ENCODE results near the gene FOCAD. TPM values are rescaled to one million over a fixed set of nuclear protein-coding genes. Genes with fewer than 3 reads are reported as not detected.

FOCAD gene
- total RNA-seq, result 25.5 TPM
- long read RNA-seq, full-length matches to known transcripts, result 3 of 101 reads
- long read RNA-seq, partial matches to known transcripts, result 81 of 101 reads
- long read RNA-seq, other reads (novel, unspliced or antisense), result 17 of 101 reads

GRCh38 chr9:20684035-20684874 lies at the start of gene FOCAD:
FOCAD (plus strand) TSS chr9:20684259; CDS start chr9:20715354, 31,095 bp downstream.
- intact Hi-C loops (cut with DNase I), result no loop called here
- ATAC-seq, result peak; percentile 99

GRCh38 chr9:20634895-20635294 lies 49.2 kb upstream of the FOCAD start:
- Histone ChIP-seq H3K27ac (no peak overlapping the region), H3K9me3 (no peaks in the 10 kb centered on the region), H3K27me3 (no peaks in the 10 kb centered on the region), H3K36me3 (no peaks in the 10 kb centered on the region), H3K4me1 (no peaks in the 10 kb centered on the region), H3K4me3 (no peak overlapping the region)
- intact Hi-C loops (cut with DNase I), result no loop called here
- no peak for ATAC-seq
- TF ChIP-seq CTCF (IDR thresholded peaks at IDR 0.05), result no peak
- DNase-seq, result no peak

More at GRCh38 chr9:20684035-20684874, at the start of gene FOCAD:
- H3K27me3 ChIP-seq, result no peaks in the 10 kb centered on the region
- peaks cover 14% of the 10 kb centered on the region for H3K4me1 ChIP-seq
- peak; percentile 98 for DNase-seq
- peak within 1 kb of the TSS; percentile 94 for H3K4me3 ChIP-seq
- peak within 1 kb of the TSS; percentile 94 for H3K27ac ChIP-seq
- H3K36me3 ChIP-seq, result no peaks in the 10 kb centered on the region
- TF ChIP-seq CTCF (IDR thresholded peaks at IDR 0.05), result no peak
- H3K9me3 ChIP-seq, result no peaks in the 10 kb centered on the region

- Histone ChIP-seq H3K27me3 (no peaks in the 10 kb centered on the region), H3K27ac (no peak overlapping the region), H3K4me1 (no peaks in the 10 kb centered on the region), H3K36me3 (no peaks in the 10 kb centered on the region), H3K4me3 (no peak overlapping the region), H3K9me3 (no peaks in the 10 kb centered on the region)
- DNase-seq (no peak), ATAC-seq (no peak)
- TF ChIP-seq CTCF (IDR thresholded peaks at IDR 0.05), result no peak
- intact Hi-C loops (cut with DNase I), result no loop called here
These were observed 47.1 kb upstream of the FOCAD start for GRCh38 chr9:20636888-20637440.

- Histone ChIP-seq H3K9me3 (no peaks in the 10 kb centered on the region), H3K36me3 (no peaks in the 10 kb centered on the region), H3K27ac (no peak overlapping the region), H3K4me3 (no peak overlapping the region), H3K27me3 (no peaks in the 10 kb centered on the region), H3K4me1 (no peaks in the 10 kb centered on the region)
- intact Hi-C loops (cut with DNase I), result no loop called here
- DNase-seq (no peak), ATAC-seq (no peak)
- no peak for TF ChIP-seq CTCF (IDR thresholded peaks at IDR 0.05)
These were observed 43.5 kb upstream of the FOCAD start for GRCh38 chr9:20640331-20641187.

- no peaks in the 10 kb centered on the region for H3K27me3 ChIP-seq
- no peaks in the 10 kb centered on the region for H3K4me1 ChIP-seq
- intact Hi-C loops (cut with DNase I), result no loop called here
- no peaks in the 10 kb centered on the region for H3K9me3 ChIP-seq
- H3K27ac ChIP-seq, result no peak overlapping the region
- no peaks in the 10 kb centered on the region for H3K36me3 ChIP-seq
- no peak overlapping the region for H3K4me3 ChIP-seq
- ATAC-seq (no peak), DNase-seq (no peak)
- no peak for TF ChIP-seq CTCF (IDR thresholded peaks at IDR 0.05)
These were observed 42.0 kb upstream of the FOCAD start for GRCh38 chr9:20642045-20642444.

Measured in upper lobe of right lung (tissue), 1 donor.